SU-DHL-6 (cell line): Measurements from ENCODE around the gene LHB.

Experiments
- EZH2phosphoT487 ChIP-seq: fragments of 200-600 bp; sonication (generic), shearing (Covaris generic); conservative IDR thresholded peaks from 2 replicates; pipeline ENCODE4 v1.6.1; 2018; ENCODE audit warnings: mild to moderate bottlenecking, antibody characterized with exemption, low read length, moderate library complexity, mixed read lengths
- TF ChIP-seq, protein P1 (sequence below): fragments of 200-600 bp; sonication (generic); IDR thresholded peaks from one replicate; pipeline ENCODE4 v1.5.1; 2017; ENCODE audit warnings: antibody characterized with exemption, mild to moderate bottlenecking, low read length, moderate library complexity; ENCODE audit not compliant: insufficient read depth, poor library complexity, severe bottlenecking

- TF ChIP-seq, protein P1, sequence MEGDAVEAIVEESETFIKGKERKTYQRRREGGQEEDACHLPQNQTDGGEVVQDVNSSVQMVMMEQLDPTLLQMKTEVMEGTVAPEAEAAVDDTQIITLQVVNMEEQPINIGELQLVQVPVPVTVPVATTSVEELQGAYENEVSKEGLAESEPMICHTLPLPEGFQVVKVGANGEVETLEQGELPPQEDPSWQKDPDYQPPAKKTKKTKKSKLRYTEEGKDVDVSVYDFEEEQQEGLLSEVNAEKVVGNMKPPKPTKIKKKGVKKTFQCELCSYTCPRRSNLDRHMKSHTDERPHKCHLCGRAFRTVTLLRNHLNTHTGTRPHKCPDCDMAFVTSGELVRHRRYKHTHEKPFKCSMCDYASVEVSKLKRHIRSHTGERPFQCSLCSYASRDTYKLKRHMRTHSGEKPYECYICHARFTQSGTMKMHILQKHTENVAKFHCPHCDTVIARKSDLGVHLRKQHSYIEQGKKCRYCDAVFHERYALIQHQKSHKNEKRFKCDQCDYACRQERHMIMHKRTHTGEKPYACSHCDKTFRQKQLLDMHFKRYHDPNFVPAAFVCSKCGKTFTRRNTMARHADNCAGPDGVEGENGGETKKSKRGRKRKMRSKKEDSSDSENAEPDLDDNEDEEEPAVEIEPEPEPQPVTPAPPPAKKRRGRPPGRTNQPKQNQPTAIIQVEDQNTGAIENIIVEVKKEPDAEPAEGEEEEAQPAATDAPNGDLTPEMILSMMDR = peak; percentile 43
- TF ChIP-seq EZH2phosphoT487 = no peak
These were observed 18.9 kb downstream of the LHB start for GRCh38 chr19:48997972-48998371.
